HG02943 (cell line): Measurements from ENCODE around the gene GTF3A.

Source experiments
- ATAC-seq: cut with Tn5 transposase; IDR thresholded peaks from one replicate; pipeline ENCODE4 v1.9.1; 2021; ENCODE audit warnings: mild to moderate bottlenecking, low read depth, moderate library complexity; ENCODE audit not compliant: unreplicated experiment

GTF3A gene

GRCh38 chr13:27446986-27447583 lies 22.7 kb downstream of the GTF3A start:
- ATAC-seq, result no peak

GRCh38 chr13:27448308-27448707 lies 23.9 kb downstream of the GTF3A start:
- no peak for ATAC-seq

- ATAC-seq, result no peak
Observed at GRCh38 chr13:27449081-27449603, 24.7 kb downstream of the GTF3A start.

GRCh38 chr13:27449936-27450828 lies 25.8 kb downstream of the GTF3A start, which contains the start of gene MTIF3:
TSS of gene MTIF3 (minus strand) at chr13:27450564. CDS start at chr13:27440448, 10,116 bp downstream.
- peak; percentile 73 for ATAC-seq

- ATAC-seq, result no peak
Observed at GRCh38 chr13:27450921-27451471, 26.6 kb downstream of the GTF3A start.

- ATAC-seq, result no peak
Observed at GRCh38 chr13:27455331-27455855, 31.0 kb downstream of the GTF3A start.

GRCh38 chr13:27461940-27462584 lies 37.6 kb downstream of the GTF3A start:
- no peak for ATAC-seq

- ATAC-seq, result no peak
Observed at GRCh38 chr13:27463500-27463899, 39.1 kb downstream of the GTF3A start.

GRCh38 chr13:27465611-27466010 lies 41.2 kb downstream of the GTF3A start:
- no peak for ATAC-seq

GRCh38 chr13:27466513-27466912 lies 42.1 kb downstream of the GTF3A start:
- ATAC-seq, result no peak

GRCh38 chr13:27470075-27470820 lies 45.8 kb downstream of the GTF3A start:
- no peak for ATAC-seq

GRCh38 chr13:27472441-27472840 lies 48.0 kb downstream of the GTF3A start:
- ATAC-seq, result no peak

GRCh38 chr13:27472941-27473340 lies 48.5 kb downstream of the GTF3A start:
- no peak for ATAC-seq

GRCh38 chr13:27474751-27475268 lies 50.4 kb downstream of the GTF3A start:
- ATAC-seq, result no peak

- no peak for ATAC-seq
Observed at GRCh38 chr13:27476943-27477703, 52.7 kb downstream of the GTF3A start.

GRCh38 chr13:27481766-27482165 lies 57.3 kb downstream of the GTF3A start:
- no peak for ATAC-seq

- peak; percentile 90 for ATAC-seq
Observed at GRCh38 chr13:27482983-27483382, 58.6 kb downstream of the GTF3A start.

- ATAC-seq, result no peak
Observed at GRCh38 chr13:27483421-27483820, 59.0 kb downstream of the GTF3A start.
